Kidney tubule cell (primary cell): ENCODE data around the gene NFATC3.
A peak's percentile ranks its signal among the peaks of the same experiment; 100 is the strongest.

Source experiments
- DNase-seq: peaks from one replicate; pipeline ENCODE4 v3.0.0-alpha.2; 2018; ENCODE audit warnings: low spot score

Gene NFATC3

GRCh38 chr16:68233085-68233834, 148.1 kb downstream of the NFATC3 start:
- no peak for DNase-seq

- no peak for DNase-seq
Measured at GRCh38 chr16:68233835-68234187, 148.6 kb downstream of the NFATC3 start.

- peak; percentile 77 for DNase-seq
Measured at GRCh38 chr16:68234188-68235107, 149.3 kb downstream of the NFATC3 start.

DNA sequence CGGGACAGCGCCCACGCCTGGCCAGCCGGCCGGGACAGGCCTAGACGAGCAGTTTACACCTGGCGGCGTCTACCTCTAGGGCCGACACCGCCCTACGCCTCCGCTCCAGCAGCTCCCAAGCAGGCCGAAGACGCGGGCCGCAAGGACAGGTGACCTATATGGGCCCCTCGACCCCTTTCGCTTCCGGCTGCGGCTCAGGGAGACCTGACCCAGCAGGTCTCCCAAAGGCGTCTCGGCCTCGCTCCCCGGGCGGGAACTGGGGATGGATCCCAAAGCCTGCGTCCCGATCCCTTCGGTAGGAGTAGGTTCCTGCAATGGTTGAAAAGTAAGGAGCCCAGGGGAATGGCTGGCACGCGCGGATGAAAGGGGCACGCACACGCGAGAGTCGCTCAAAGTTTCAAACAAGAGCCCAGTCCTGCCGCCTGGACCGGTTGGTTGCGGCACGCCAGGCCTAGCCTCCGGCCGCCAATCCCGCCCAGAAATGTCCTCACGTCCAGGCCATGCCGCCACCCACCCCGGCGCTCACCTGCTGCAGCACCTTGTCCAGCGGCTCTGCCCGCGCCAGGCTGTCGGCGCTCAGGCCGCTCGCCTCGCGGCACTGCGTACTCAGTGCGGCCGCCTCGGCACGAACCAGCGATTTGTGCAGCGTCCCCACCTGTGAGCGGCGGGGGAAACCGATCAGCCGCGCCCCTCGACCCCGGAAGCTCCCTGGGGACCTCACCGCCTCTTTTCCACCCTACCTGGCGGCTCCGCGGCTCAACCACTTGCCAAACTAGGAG, 150.1 kb downstream of the NFATC3 start:
- DNase-seq: peak; percentile 63

GRCh38 chr16:68235887-68236136, 150.6 kb downstream of the NFATC3 start, which contains the start of gene ESRP2:
Gene ESRP2 (minus strand): TSS chr16:68236127. CDS start chr16:68236045, 82 bp downstream.
- DNase-seq: no peak

- DNase-seq: peak; percentile 91
Measured at GRCh38 chr16:68236137-68236825, 151.1 kb downstream of the NFATC3 start.

DNA sequence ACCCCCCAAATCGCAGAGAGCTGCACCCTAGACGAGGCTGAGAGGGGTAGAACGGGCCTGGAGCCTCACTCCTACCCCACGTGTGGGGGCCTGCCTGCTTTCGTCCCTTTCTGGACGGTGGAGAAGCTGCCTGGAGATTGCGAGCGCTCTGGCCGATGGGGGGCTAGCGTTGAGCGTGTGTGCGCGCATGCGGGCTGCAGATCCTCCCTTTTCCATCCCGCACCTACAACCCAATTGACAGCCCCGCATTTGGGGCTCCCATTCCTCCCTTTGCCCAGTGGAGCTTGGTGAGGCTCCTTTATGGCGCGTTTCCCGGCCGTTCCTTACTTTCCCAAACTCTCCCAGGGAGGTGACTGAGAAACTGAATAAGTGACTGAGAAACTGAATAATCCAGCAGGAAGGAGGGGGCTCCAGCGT, 151.7 kb downstream of the NFATC3 start:
- no peak for DNase-seq

- DNase-seq: peak; percentile 100
Measured at GRCh38 chr16:68237243-68238028, 152.3 kb downstream of the NFATC3 start.

GRCh38 chr16:68238029-68238345, 152.8 kb downstream of the NFATC3 start:
- DNase-seq: no peak

DNA sequence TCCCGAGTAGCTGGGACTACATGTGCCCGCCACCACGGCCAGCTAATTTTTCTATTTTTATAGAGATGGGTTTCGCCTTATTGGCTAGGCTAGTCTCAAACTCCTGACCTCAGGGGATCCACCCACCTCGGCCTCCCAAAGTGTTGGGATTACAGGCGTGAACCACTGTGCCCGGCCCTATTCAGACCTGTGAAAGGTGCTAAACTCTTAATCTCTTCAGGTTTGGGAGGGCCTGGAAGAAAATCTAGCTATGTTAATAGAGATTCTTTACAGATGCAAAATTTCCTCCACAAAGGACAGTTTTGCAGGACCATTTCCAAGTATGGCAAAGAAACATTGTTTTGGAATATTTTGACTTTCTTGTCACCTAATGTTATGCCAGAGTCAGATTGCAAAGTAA, 156.9 kb downstream of the NFATC3 start:
- DNase-seq: no peak

GRCh38 chr16:68242926-68243858, 158.0 kb downstream of the NFATC3 start:
- no peak for DNase-seq

DNA sequence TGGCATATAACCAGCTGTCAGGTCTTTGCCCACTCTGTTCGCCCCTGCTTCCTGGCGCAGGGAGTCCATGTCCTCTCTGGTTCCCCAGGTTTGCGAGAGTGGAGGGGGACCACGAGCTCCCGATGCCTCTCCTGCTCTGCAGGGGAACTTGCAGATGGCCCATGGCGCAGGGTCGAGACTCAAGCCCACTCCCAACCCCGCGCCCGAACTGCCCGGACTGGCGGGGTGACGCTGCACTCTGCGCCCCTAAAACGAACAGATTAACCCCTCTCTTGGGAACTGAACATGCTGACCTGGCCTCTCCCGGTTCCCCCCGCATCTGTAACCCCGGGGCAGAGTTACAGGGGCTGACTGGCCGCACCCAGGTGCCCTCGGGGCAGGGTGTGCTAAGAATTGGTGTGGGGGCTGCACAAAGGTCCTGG, 159.3 kb downstream of the NFATC3 start:
- no peak for DNase-seq

DNA sequence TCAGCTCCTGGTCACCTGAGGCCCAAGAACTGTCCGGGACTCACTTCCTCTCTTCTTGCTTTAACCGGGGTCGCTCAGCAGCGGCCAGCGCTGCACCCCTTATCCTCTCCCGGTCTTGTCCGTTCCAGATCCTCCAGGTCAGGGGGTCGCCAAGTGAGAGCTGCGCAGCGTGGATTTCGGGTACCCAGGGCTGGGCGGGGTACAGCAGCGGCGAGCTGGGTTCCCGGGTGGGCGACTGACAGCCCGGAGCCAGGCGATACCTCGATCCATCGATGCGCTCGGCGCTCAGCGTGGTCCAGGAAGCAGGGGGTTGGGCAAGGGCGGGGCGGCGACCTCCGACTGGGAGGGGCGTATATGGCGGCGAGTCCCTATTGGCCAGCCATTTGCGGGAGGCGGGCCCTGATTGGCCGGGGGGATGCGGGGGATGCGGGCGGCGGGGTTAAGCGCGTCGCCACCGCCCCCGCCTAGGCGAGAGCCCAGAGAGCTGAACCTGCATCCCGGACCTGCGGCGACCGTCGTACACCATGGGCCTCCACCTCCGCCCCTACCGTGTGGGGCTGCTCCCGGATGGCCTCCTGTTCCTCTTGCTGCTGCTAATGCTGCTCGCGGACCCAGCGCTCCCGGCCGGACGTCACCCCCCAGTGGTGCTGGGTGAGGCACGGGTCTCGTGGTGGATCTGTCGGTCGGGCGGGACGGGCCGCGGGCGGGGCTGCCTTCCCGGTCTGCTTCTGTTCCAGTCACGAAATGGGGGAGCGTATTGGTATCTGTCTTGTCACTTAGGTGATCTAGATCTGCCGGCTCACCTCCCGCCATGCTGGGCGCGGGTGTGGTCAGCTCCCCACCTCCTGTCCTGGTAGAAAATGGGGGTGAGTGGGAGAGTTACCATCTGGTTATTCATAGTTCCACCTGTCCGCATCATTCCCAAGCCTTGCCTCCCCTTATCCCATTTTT, 160.0 kb downstream of the NFATC3 start, which contains the start of gene PLA2G15:
Gene PLA2G15, plus strand, starts transcription at position 471 of the 951 bp plus-strand sequence. Its CDS starts 54 bp downstream, at position 525.
- DNase-seq: peak; percentile 93

DNA sequence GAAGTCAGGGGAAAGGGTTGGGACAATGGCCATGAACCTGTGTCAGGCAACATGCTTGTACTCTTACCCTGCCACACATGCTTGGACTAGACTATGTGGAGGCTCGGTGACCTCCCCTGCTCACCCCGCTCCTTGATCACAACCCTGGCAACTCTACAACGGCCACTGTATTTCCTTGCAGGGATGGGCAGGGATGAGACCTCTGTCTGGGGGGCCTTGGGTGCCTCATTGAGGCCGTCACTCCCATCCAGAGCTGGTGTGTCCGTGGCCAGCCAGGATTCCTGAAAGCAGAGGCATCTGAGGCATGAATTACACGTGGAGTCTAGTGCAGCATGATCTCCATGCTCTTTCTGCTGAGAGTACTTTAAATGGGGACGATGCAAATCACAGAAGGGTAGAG, 161.0 kb downstream of the NFATC3 start:
- no peak for DNase-seq

GRCh38 chr16:68246666-68247065, 161.5 kb downstream of the NFATC3 start:
- DNase-seq: no peak

DNA sequence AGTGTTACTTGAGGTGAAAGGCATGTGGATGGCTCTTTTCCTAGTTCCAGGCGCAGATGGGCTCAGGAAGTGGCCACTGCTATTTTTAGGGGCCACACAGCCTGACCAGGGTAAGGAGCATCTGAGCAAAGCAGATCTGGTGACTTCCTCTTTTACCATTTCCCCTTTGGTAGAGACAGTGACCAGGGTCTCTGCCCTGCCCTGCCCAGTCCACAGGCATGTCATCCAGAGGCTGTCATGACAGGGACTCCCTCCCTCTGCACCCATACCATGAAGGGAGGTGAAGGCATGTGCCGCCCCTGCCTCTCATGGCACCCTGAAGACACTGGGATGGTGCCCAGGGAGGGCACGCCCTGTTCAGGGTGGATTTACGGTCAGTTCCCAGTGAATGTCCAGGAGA, 162.2 kb downstream of the NFATC3 start:
- DNase-seq: no peak

DNA sequence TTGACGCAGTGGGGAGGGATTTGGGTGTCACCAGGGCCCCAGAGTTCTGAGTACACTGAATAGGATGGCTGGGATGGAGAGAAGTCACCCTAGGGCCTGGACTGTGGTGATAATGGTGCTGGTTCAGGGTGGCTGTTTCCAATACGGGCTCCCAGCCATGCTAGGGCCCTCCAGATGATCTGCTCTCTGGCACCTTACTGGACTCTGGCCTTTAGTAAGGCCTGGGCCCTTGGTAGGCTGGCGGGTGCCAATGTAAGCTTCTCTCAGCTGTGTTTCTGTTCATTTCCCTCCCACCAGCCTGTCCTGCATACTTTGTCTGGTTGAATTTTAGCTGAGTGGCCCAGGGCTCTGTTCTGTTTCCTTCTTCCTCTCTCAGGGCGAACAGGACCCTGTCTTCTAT, 162.8 kb downstream of the NFATC3 start:
- no peak for DNase-seq

- no peak for DNase-seq
Measured at GRCh38 chr16:68249371-68249770, 164.2 kb downstream of the NFATC3 start.

- no peak for DNase-seq
Measured at GRCh38 chr16:68250951-68251350, 165.8 kb downstream of the NFATC3 start.
